Heart left ventricle (tissue), 13 donors: ENCODE measurements around the gene LMAN2.

Experiments
- POLR2A ChIP-seq, 2 donors: fragments of 450-650 bp; IDR thresholded peaks; one replicate each; pipeline ENCODE4 v1.6.1; 2017; ENCODE audit warnings: antibody characterized with exemption in 2 of 2, mild to moderate bottlenecking in 2 of 2, moderate library complexity in 2 of 2
- TF ChIP-seq, protein P1 (sequence below), 12 donors: fragments of 200-600 bp; sonication (generic) in 4 of 12; IDR thresholded peaks; one replicate each; pipeline versions ENCODE4 v1.5.0 to v1.8.0; 2018 to 2022; ENCODE audit warnings: antibody characterized with exemption in 12 of 12, mild to moderate bottlenecking in 5 of 12
- donor health status: ischemic (EF 13 %, LVEDD 7.1; RV severe dilation, severe dysfunction).
- donor health status: DM: no; HTN: yes; CAD: no.
- donor health status: DM: no; HTN: no; CAD: no.
- donor health status: ischemic (EF 25% LVEDD 6.9; RV normal size, moderate dysfunction).
- donor health status: ischemic (EF 25% LVEDD 5.7; RV mildly dilated, moderate dysfunction).
- donor health status: ischemic (EF 35%, LVEDD 5.7; RV mildly dilated, moderate dysfunction).
- donor health status: nonischemic (EF 11% LVEDD 7.7; RV severe dilation, severe dysfunction).
- donor health status: DM: yes; HTN: yes; CAD: no.
- donor health status: PGD.
- donor health status: ischemic (EF 29% LVEDD 5.4; RV normal size, mild dysfunction).
- donor health status: nonischemic (EF 23%, LVEDD 6.1; RV moderate dilation, normal function).

DNA sequence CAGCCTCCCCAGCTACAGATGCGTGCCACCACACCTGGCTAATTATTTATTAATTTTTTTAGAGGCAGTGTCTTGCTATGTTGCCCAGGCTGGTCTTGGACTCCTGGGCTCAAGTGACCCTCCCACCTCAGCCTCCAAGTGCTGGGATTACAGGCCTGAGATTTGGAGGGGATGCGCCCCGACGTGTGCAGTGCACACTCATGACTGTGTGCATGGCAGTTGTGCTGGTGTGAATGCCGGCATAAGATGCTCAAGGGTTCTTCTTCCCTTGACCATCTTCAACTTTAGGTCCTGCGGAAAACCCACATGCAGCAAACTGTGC, 29.3 kb upstream of the LMAN2 start:
- TF ChIP-seq, protein P1, sequence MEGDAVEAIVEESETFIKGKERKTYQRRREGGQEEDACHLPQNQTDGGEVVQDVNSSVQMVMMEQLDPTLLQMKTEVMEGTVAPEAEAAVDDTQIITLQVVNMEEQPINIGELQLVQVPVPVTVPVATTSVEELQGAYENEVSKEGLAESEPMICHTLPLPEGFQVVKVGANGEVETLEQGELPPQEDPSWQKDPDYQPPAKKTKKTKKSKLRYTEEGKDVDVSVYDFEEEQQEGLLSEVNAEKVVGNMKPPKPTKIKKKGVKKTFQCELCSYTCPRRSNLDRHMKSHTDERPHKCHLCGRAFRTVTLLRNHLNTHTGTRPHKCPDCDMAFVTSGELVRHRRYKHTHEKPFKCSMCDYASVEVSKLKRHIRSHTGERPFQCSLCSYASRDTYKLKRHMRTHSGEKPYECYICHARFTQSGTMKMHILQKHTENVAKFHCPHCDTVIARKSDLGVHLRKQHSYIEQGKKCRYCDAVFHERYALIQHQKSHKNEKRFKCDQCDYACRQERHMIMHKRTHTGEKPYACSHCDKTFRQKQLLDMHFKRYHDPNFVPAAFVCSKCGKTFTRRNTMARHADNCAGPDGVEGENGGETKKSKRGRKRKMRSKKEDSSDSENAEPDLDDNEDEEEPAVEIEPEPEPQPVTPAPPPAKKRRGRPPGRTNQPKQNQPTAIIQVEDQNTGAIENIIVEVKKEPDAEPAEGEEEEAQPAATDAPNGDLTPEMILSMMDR (IDR thresholded peaks at IDR 0.05), result no peak
- no peak for TF ChIP-seq POLR2A (IDR thresholded peaks at IDR 0.05)
